Ovary (tissue), 9 donors: ENCODE results near the gene SLC24A5. TPM values are rescaled to one million over a fixed set of nuclear protein-coding genes. Genes with fewer than 3 reads are reported as not detected.

ENCODE experiments used
- DNase-seq, 5 donors: peaks; one replicate each; pipeline ENCODE4 v3.0.0-alpha.2; 2019 to 2020
- H3K27ac ChIP-seq, 2 donors: fragments of 200-600 bp; one replicate each; pipeline versions ENCODE4 v1.5.1 to v1.8.0; 2019 to 2022
- H3K27me3 ChIP-seq: fragments of 200-600 bp; one replicate; pipeline ENCODE4 v1.8.0; 2022
- H3K36me3 ChIP-seq: fragments of 200-600 bp; sonication (generic); one replicate; pipeline ENCODE4 v1.5.1; 2019
- H3K4me1 ChIP-seq: one replicate; pipeline ENCODE4 v1.8.1; 2013; ENCODE audit warnings: mild to moderate bottlenecking, moderate library complexity; ENCODE audit not compliant: insufficient read depth
- H3K4me3 ChIP-seq: fragments of 200-600 bp; sonication (generic); one replicate; pipeline ENCODE4 v1.5.1; 2017
- H3K9me3 ChIP-seq, 2 donors: fragments of 200-600 bp in 1 of 2; sonication (generic) in 1 of 2; one replicate each; pipeline versions ENCODE4 v1.5.1 to v1.8.1; 2013 to 2019; ENCODE audit warnings: mild to moderate bottlenecking in 1 of 2, moderate library complexity in 1 of 2
- EP300 ChIP-seq: sonication (generic); formaldehyde crosslinking; IDR thresholded peaks from one replicate; pipeline ENCODE4 v1.6.1; 2017; ENCODE audit warnings: antibody characterized with exemption
- POLR2A ChIP-seq: fragments of 450-650 bp; IDR thresholded peaks from one replicate; pipeline ENCODE4 v1.6.1; 2017; ENCODE audit warnings: antibody characterized with exemption, mild to moderate bottlenecking, moderate library complexity
- WGBS, 3 donors: extraction: QIAGEN DNeasy Blood & Tissue Kit in 1 of 3; methylation state at CpG; one replicate each; pipeline versions ENCODE4 v1.1.5 to v1.1.7; 2013 to 2017; 5-methylcytosine and 5-hydroxymethylcytosine counted together
- intact Hi-C, 4 donors: fragments of 100-400 bp; cut with DNase I; formaldehyde crosslinking; loops; one replicate each; pipeline versions ENCODE4 v1.11.0 to v1.15.1; 2022 to 2023
- polyA plus RNA-seq, 2 donors: library from polyadenylated mRNA; stranded (reverse); fragments of 200-250 nt in 1 of 2; fragments of 350-450 nt in 1 of 2; fragmentation: Illumina TruSeq in 1 of 2; extraction: RNeasy Lipid Tissue Mini Kit (QIAGEN cat#74804) in 1 of 2; gene quantifications; one replicate each; pipeline ENCODE4 v1.2.3, GENCODE V29; 2013 to 2014
- total RNA-seq, 7 donors: library from RNA; depleted of rRNA in 2 of 7; stranded (reverse); fragments of >200 nt in 2 of 7; fragmentation: NEBNext Ultra II Directional in 3 of 7; extraction: Animal tissue kit (Norgen Biotek cat#: 25700) in 3 of 7; gene quantifications; one replicate each; pipeline versions ENCODE4 v1.1.0 to v1.2.4, GENCODE V29; 2016 to 2023
- TF ChIP-seq, protein P1 (sequence below), 3 donors: fragments of 450-650 bp in 2 of 3; fragments of 200-600 bp in 1 of 3; IDR thresholded peaks; one replicate each; pipeline versions ENCODE4 v1.5.1 to v1.8.0; 2016 to 2022; ENCODE audit warnings: antibody characterized with exemption in 3 of 3, mild to moderate bottlenecking in 1 of 3
- donor health status: DM: no; HTN: no; CAD: no; lungs with moderate emphysema.
- donor health status: DM: no; HTN: no; CAD: no.
- donor health status: Bipolar disorder and iron deficiency.
- donor health status: DM: yes; HTN: yes; CAD: no.
- donor health status: DM: no; HTN: no; CAD: no.
- donor health status: DM: yes; HTN: yes; CAD: no.

Gene SLC24A5
- total and polyA plus RNA-seq, 9 donors = not detected

DNA sequence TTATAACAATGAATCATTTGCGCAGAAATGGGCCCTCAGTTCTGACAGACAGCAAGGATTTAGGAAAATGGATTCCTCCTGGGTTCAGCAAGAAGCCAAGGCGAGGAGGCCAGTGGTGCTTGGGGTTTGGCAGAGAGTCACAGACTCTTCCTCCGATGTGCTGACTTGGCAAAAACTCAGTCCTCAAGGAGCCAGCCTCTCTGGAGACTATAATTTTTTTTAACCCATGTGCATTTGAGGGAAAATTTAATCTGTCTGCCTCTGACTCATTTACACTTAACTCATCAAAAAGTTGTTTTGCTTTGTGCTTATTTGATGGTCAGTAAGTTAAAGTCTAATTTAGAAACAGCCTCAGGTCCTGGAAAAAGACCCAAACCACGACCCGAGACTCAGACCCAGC, 34.2 kb upstream of the SLC24A5 start:
- Histone ChIP-seq H3K9me3 (no peaks in the 10 kb centered on the region), H3K27ac (no peak overlapping the region), H3K4me1 (no peaks in the 10 kb centered on the region), H3K4me3 (no peak overlapping the region), H3K36me3 (no peaks in the 10 kb centered on the region), H3K27me3 (no peaks in the 10 kb centered on the region)
- 8 to 17% (median 11%) methylated on average over 5 of the region's 5 CpGs for WGBS, 3 donors
- DNase-seq = peak in 2 of 5 donors; percentile 24 to 25
- TF ChIP-seq POLR2A = no peak
- TF ChIP-seq, protein P1, sequence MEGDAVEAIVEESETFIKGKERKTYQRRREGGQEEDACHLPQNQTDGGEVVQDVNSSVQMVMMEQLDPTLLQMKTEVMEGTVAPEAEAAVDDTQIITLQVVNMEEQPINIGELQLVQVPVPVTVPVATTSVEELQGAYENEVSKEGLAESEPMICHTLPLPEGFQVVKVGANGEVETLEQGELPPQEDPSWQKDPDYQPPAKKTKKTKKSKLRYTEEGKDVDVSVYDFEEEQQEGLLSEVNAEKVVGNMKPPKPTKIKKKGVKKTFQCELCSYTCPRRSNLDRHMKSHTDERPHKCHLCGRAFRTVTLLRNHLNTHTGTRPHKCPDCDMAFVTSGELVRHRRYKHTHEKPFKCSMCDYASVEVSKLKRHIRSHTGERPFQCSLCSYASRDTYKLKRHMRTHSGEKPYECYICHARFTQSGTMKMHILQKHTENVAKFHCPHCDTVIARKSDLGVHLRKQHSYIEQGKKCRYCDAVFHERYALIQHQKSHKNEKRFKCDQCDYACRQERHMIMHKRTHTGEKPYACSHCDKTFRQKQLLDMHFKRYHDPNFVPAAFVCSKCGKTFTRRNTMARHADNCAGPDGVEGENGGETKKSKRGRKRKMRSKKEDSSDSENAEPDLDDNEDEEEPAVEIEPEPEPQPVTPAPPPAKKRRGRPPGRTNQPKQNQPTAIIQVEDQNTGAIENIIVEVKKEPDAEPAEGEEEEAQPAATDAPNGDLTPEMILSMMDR (IDR thresholded peaks at IDR 0.05) = no peak
- intact Hi-C loops = no loop called here

DNA sequence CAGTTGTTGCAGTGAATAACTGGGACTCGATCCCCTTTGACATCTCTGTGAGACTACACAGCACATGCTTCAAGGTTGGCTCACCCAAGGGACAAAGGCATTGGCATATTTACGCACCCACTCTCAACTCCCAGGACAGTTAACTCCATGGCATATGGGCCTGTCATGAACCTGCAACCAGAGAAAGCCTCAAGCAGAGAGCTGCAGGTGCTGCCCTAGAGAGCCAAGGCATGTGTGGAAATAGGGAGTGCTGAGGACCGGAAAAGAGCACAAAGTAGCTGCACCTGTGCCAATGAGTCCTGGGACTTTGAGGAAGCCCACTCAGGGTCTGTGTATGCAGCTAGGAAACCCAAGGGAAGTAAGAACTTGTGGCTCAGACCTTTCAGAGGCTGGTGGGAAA, 32.9 kb upstream of the SLC24A5 start:
- no peaks in the 10 kb centered on the region for H3K27me3 ChIP-seq
- H3K4me3 ChIP-seq = no peak overlapping the region
- no peaks in the 10 kb centered on the region for H3K4me1 ChIP-seq
- intact Hi-C loops = no loop called here
- TF ChIP-seq EP300 (no peak), POLR2A (no peak)
- TF ChIP-seq, protein P1 (IDR thresholded peaks at IDR 0.05) = no peak
- no peaks in the 10 kb centered on the region for H3K36me3 ChIP-seq
- no peaks in the 10 kb centered on the region for H3K9me3 ChIP-seq
- WGBS, 3 donors = 86 to 89% (median 88%) methylated on average over 3 of the region's 3 CpGs
- no peak for DNase-seq
- H3K27ac ChIP-seq = no peak overlapping the region

DNA sequence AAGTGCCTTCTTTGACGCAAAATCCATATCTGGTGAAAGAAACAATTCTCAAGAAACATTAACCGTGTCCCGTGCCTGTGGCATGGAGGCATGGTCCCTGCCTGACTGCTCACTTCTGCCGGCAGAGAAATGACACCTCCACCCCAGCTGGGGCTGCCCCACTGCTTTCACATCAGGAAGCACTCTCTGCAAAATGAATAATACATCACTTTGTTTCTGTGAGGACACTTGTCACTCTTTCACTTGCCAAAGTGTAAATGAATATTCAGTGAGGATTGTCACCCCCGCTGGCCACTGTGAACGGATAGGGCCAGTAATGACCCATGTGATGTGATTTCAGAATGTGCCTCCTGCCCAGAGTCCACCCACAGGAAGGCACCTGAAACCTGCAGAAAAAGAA, 31.1 kb upstream of the SLC24A5 start:
- DNase-seq = no peak
- Histone ChIP-seq H3K9me3 (no peaks in the 10 kb centered on the region), H3K27me3 (no peaks in the 10 kb centered on the region), H3K36me3 (no peaks in the 10 kb centered on the region), H3K4me3 (no peak overlapping the region), H3K4me1 (no peaks in the 10 kb centered on the region), H3K27ac (no peak overlapping the region)
- 69 to 82% (median 80%) methylated on average over 6 of the region's 6 CpGs for WGBS, 3 donors
- TF ChIP-seq POLR2A (no peak), EP300 (no peak)
- TF ChIP-seq, protein P1 (IDR thresholded peaks at IDR 0.05) = no peak
- intact Hi-C loops = no loop called here

DNA sequence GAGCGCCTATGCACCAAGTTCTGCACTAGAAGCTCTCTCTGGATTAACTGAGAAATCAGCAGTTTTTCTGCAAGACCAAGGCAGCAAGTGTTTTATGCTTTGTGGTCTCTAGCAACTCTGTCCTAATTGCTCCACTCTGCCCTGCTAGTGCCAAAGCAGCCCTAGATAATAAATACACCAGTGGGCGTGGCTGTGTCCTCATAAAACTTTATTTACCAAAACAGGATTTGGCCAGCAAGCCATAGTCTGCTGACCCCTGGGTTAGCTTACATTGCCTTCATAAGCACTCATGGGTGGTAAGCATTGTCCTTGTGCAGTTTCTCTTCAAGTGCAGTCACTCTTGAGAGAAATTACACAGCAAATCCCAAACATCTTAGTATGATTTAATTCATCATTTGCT, 30.7 kb upstream of the SLC24A5 start:
- no peaks in the 10 kb centered on the region for H3K9me3 ChIP-seq
- no peaks in the 10 kb centered on the region for H3K4me1 ChIP-seq
- no peaks in the 10 kb centered on the region for H3K36me3 ChIP-seq
- intact Hi-C loops = no loop called here
- H3K27me3 ChIP-seq = no peaks in the 10 kb centered on the region
- no peak overlapping the region for H3K4me3 ChIP-seq
- 71 to 86% (median 83%) methylated on average over 2 of the region's 2 CpGs for WGBS, 3 donors
- DNase-seq = no peak
- TF ChIP-seq EP300 (no peak), POLR2A (no peak)
- TF ChIP-seq, protein P1 (IDR thresholded peaks at IDR 0.05) = no peak
- no peak overlapping the region for H3K27ac ChIP-seq

DNA sequence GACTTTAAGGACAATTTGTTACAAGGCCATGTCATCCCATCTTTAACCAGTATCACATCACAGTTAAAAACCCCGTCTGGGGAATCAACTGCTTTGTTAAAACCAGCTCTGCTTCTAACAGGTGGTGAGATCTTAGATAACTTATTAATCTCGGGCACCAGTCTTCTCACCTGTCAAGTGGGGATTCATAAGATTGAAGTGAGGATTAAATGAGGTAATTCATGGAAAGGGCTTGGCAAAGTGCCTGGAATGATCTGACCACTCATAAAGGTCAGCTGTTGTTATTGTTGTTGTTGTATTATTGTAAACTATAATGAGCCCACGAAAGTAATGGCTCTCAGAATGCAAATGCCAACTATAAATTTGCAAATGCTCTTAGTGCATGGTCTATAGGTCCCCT, 30.1 kb upstream of the SLC24A5 start:
- H3K4me3 ChIP-seq = no peak overlapping the region
- no peaks in the 10 kb centered on the region for H3K36me3 ChIP-seq
- 29 to 50% (median 48%) methylated on average over 3 of the region's 3 CpGs for WGBS, 3 donors
- no peaks in the 10 kb centered on the region for H3K4me1 ChIP-seq
- no peaks in the 10 kb centered on the region for H3K9me3 ChIP-seq
- H3K27ac ChIP-seq = no peak overlapping the region
- no peak for TF ChIP-seq EP300
- TF ChIP-seq POLR2A = no peak
- TF ChIP-seq, protein P1 (IDR thresholded peaks at IDR 0.05) = no peak
- no peak for DNase-seq
- no peaks in the 10 kb centered on the region for H3K27me3 ChIP-seq
- intact Hi-C loops = no loop called here
